ENCODE data around the gene TIMM10B.

TIMM10B gene

GRCh38 chr11:6472934-6473333 lies 8.4 kb upstream of the TIMM10B start:
- no peak for DNase-seq (ENCODE audit: low read depth)

DNA sequence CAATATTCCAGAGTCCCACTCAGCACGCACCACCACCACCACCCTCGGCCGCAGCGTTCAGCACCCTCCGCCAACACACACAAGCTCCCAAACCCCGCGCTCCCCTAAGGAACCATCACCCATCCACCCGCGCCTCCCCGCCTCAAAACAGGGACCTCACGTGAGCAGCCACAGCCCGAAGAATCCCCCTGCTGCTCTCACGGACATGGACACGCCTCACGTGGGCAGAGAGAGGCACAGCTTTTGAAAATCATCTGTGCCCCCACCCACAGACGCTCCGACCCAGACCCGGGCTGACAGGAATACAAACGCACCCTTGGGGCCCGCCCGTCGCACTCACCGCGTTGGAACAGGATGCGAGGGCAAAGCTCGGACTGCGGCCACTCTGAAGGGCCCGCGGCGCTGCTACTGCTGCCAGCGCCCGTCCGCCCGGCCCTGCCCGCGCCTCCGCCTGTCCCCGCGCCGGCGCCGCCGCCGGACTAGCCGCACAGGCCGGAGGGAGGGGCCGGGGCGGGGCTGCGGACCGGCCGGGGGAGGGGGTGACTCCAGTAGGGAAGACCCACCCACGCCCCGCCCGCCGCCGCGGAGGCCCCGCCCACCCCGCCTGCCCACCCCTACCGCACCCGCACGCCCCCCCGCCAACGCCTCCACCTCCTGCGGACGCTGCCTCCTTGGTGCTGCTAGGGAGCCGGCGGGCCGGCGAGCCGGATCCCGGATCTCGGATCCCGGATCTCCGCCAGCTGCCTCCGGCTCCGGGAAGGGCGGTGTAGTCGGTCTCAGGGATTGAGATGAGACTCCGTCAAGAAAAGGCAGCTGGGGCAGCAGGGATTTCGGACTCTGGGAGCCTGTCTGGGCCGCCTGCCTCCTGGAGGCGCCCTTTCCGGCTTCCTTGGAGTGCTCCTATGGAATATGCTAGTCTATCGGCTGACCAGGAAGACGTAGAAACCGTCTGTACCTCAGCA lies 7.6 kb upstream of the TIMM10B start, which contains the start of gene TRIM3:
TSS of gene TRIM3 (minus strand) at position 491 of the 962 bp plus-strand sequence. CDS start 8,246 bp downstream, outside the sequence.
- peak; percentile 40 for DNase-seq (ENCODE audit: low read depth)

DNA sequence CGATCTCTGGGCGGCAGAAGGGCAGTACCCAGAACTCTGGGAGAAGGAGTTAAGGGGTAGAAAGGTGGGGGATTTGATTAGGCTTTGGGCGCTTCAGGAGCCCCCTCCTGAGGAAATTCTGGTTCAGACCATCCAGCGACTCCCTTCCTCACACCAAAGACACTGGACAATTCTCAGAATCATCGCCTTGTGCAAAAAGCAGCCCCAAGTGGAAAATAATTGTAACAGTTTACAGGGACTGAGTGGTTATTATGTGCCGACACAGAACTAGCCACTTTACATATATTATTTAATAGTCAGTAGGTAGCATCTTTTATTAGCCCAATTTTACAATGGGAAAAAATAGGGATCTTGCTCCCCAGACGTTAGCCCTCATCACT lies 6.9 kb upstream of the TIMM10B start:
- no peak for DNase-seq (ENCODE audit: low read depth)

DNA sequence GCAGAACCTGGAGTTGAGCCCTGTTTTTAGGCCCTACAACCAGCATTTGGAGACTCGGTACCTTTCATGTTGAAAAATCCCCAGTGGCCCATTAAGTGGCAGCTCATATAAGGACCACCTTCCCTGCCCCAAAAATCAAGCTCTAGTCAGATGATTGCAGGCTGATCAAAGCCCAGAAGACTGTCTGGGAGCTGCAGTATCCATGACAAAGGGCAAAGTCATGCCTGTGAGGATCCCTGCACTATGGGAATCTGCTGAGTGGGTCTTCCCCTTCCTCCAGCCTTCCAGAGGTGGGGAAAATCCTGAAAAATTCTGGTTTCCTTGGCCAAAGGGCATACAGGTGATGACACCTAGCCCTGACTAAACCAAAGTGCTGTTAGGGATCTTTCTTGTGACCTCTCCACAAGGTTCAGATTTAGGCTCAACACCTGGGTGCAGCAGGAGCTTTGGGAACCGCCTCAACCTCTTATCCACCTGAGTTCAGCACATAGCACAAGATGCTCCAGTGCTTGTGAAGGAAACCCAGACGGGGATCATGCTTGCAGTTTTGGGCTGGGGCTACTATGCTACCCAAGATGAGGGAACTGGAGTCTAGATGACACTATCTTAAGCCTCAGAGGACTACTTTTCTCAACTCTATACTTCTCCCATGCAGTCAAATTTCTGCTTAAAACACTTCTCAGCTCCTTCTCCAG lies 6.3 kb upstream of the TIMM10B start:
- DNase-seq (ENCODE audit: low read depth) = no peak

DNA sequence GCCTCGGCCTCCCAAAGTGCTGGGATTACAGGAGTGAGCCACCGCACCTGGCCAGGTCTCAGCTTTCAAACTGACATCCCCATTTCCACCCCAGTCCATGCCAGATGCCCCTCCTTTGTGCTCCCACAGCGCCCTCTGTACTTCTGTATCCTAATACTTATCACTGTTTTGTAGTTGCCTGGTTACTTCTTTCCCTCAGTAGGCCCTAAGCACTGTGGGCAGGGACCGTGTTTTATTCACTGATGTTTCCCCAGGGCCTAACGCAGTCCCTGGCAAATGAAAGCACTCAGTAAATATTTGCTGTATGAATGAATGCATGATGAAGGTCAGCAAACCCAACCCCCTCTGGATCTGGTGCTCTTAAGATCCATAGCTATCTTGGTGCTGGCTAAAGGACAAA lies 5.4 kb upstream of the TIMM10B start:
- DNase-seq (ENCODE audit: low read depth) = no peak

- DNase-seq (ENCODE audit: low read depth) = no peak
These were observed 4.7 kb upstream of the TIMM10B start for GRCh38 chr11:6476571-6476970.

DNA sequence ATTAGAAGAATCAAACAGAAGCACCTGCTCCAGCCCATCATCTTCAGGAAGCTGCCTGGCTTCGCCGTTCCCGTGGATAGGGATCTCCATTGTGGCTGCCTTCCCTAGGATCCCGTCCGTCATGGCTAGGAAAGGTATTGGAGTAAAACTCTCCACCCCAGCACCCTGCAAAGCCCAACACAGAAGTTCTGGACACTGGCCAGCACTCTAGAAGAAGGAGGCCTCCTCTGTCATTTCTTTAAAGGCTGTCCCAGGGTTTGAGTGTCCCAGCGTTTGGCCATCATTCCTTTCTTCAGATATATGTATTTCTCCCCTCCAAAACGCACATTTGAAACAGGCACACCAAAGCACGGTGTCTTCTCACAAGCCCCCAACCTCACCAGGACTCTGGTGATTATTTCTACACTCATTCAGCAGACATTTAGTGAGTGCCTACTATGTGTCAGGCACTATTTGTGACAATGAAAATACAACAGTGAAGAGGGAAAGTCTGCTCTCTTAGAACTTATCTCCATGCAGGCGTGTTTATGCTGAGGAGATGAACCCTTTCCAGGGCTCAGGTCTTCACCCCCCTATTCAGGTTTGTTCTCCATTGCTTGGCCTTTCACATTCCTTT lies 894 bp upstream of the TIMM10B start:
- no peak for DNase-seq (ENCODE audit: low read depth)

- DNase-seq (ENCODE audit: low read depth) = no peak
These were observed 599 bp downstream of the TIMM10B start for GRCh38 chr11:6481924-6482275.

DNA sequence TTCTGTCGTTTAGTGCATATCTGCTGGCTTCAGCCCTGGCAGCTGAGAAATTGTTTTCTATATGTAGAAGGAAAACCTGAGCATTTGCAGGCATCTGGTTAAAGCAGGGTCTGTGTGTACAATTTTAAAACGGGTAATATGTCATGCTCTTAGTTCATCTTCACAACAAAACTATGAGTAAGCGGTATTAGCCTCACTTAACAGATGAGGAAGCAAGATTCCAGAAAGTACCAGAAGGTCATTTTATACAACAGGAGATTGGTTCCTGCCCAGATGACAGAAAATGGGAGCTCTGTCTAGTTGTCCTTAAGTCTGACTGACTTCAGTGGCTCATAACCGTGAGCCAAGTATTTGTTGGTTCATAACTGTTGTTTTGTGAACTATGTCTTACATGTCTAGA lies 1.1 kb downstream of the TIMM10B start:
- no peak for DNase-seq (ENCODE audit: low read depth)

GRCh38 chr11:6483015-6483414 lies 1.7 kb downstream of the TIMM10B start:
- no peak for DNase-seq (ENCODE audit: low read depth)

GRCh38 chr11:6485661-6486060 lies 4.4 kb downstream of the TIMM10B start:
- DNase-seq (ENCODE audit: low read depth) = no peak

- DNase-seq (ENCODE audit: low read depth) = no peak
These were observed 5.0 kb downstream of the TIMM10B start for GRCh38 chr11:6486256-6486655.

DNA sequence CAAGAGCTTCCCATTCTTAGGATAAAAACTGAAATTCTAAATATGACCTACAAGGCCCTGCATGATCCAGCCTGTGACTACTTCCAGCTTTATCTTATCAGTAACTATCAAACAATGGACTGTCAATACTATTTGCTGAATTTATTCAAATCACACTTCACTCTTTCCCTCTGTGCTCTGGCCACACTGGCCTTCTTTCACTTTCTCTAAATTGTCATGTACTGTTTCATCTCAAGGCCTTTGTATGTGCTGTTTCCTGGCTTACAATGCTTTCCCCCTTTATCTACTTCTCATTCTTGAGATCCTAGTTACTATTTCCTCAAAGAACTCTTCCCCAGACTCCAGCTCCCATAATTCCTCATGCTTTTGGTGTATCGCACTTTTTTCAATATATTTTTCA lies 5.6 kb downstream of the TIMM10B start:
- no peak for DNase-seq (ENCODE audit: low read depth)

- no peak for DNase-seq (ENCODE audit: low read depth)
These were observed 7.0 kb downstream of the TIMM10B start for GRCh38 chr11:6488342-6488741.

DNA sequence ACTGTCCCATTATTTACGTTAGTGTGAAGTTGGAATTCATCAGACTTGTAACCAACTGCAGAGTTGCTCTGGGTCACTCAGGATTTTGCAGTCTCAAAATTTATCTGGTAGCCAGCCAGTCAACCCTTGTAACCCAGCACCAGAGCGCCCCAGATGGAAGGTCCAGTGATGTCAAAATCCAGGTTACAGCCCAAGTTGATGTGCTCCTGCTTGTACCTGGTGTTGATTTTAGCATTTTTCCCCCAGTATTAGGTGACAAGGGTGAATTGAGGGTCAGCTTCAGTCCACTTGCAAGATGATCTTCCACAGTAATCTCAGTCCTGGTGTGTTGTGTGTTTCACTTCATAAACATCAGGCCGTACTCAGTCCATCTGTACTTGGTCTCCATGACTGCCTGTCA lies 7.5 kb downstream of the TIMM10B start:
- no peak for DNase-seq (ENCODE audit: low read depth)

DNA sequence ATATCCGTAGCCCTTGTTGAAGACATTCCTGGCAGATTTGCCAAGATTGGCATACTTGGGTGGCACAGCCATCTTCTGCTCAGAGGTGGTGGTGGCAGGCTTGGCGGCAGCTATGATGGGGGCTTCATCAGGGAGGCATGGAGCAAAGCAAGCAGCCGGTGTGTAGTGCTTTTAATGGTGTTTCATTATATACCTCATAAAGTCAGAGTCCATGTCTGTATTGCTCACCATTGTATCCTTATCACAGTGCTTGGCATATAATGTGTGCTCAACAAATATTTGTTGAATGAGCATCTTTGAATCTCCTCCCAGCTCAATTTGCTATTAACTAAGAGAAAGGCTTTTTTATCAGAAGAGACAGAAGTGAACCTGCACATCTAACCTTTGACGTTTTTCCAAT lies 8.0 kb downstream of the TIMM10B start:
- no peak for DNase-seq (ENCODE audit: low read depth)

DNA sequence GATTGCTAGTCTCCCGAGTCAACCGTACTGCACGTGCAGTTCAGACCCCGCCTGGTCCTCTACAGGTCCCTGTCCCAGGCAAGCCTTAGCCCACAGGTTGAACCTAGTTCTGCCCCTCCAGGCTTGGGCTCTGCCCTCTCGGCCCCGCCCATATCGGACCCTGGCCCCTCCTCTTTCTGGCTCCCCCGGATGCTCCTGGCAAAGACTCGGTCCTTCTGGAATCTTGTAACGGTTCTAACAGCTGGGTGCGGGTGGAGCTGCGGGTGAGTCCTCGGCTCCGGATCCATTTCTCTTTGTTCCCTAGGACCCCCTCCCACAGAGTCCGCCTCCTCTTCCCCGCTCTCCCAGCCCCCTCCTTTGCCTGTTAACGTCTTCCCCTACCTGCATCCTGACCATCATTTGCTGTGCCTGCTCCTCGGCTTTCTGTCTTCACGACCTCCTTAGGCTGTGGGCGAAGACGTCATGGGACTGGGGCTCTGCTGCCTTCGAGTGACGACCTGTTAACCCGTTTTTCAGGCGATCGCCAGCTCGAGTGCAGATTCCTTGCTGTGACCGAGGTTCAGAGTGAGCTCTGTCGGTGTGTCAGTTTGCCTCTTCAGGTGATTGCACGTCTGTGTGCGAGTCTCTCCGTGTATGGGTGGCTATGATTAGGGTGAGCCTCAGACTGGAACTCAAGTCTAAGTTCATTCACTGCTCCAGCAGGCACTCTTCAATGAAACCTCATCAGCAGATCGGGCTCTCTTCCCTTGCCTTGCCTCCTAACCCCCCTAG lies 16.0 kb downstream of the TIMM10B start, which contains the start of gene DNHD1:
TSS of gene DNHD1 (plus strand) at position 212 of the 771 bp plus-strand sequence. CDS start 936 bp downstream, outside the sequence.
- DNase-seq (ENCODE audit: low read depth) = no peak

GRCh38 chr11:6498121-6498520 lies 16.8 kb downstream of the TIMM10B start:
- DNase-seq (ENCODE audit: low read depth) = no peak

DNA sequence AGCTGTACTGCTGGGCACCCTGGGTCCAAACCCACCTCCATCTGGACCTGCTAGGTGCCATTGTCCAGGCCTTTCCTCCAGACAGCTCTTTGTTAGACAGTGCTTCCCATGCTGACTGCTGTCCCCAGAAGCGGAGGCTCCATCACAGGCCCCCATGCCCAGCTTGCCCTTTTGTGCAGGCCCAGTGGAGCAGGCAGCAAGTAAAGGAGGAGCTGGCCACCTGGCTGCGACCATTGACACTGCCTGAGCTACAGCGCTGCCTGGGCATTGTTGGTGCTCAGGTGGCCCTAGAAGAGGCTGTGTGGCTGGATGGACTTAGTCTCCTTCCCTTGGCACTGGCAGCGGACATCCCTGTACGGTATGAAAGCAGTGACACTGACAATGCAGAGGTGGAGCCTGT lies 17.2 kb downstream of the TIMM10B start:
- DNase-seq (ENCODE audit: low read depth) = no peak

DNA sequence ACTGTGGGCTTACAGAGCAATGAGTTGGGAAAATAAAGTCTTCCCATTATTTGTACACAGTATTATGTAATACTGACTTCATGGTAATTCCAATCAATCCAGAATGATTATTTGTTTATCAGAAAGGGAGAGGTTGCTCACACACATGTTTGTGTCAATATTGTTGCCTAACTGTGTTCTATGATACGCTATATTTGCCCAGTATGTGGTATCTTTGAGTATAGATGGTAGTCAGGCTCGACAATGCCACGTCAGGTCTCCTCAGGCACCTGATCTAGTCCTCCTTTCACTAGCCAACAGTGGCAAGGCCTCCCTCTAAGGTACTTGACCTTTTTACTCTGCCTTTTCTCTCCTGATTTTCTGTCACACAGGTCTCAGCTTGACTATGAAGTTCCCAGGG lies 21.1 kb downstream of the TIMM10B start:
- DNase-seq (ENCODE audit: low read depth) = no peak

DNA sequence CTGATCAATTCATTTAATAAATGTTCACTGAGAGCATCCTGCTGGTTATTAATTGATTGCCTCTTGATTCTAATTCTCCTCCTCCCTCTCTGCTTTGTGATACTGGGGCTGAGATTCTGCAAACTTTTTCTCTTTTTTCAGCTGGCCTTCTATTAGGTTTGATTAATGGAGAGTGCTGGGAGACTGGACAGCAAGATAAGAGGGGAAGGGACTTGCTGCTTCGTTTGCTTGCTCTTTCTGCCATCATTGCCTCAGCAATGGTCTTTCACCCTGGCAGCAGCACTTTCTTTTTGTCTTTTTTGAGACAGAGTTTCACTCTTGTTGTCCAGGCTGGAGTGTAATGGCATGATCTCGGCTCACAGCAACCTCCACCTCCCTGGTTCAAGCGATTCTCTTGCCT lies 22.9 kb downstream of the TIMM10B start:
- DNase-seq (ENCODE audit: low read depth) = no peak

Measured in stimulated activated CD8-positive, alpha-beta memory T cell treated with anti-CD3 and anti-CD28 coated beads, Interleukin-7, amount 100 ng/mL, for 24 hours (primary cell).